Stimulated activated CD4-positive, alpha-beta T cell treated with anti-CD3 and anti-CD28 coated beads, Interleukin-1b, Interleukin-23, amount 100 ng/mL, for 1 hour (primary cell): ENCODE data around the gene CCDC15.
"Not testable (repeated sequence)": the region's sequence is repeated elsewhere in the genome, so short reads cannot be mapped to it uniquely, and the experiment has no call there.

Experiments used
- DNase-seq, 2 donors: peaks; one replicate each; pipeline ENCODE4 v3.0.0-alpha.2; 2020; ENCODE audit warnings: low read depth in 2 of 2

The CCDC15 gene

DNA sequence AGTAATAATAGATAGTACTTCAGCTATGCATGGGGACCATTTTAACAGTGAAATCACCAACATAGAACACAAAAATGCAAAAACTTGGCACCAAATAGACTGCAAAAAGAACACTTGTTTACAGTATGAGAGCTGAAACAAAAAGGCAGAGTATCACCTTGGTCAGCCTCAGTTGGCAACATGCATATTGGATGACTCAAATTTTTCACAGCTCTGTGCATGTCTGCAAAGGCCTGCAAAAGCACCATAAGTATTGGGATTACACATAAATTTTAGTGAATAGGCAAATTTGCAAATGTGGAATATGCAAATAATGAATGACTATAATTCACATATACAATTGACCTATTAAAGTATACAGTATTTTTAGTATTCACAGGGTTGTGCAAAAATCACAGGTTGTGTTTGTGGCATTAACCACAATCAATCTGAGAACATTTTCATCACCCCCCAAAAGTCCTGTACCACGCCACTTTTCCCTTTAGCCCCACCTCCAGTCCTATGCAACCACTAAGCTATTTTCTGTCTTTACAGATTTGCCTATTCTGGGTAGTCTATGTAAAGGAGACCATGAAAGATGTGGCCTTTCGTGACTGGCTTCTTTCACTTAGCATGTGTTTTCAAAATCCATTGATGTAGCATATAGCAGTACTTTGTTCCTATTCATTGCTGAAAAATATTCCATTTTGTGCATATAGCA, 47.2 kb downstream of the CCDC15 start:
- no peak for DNase-seq

DNA sequence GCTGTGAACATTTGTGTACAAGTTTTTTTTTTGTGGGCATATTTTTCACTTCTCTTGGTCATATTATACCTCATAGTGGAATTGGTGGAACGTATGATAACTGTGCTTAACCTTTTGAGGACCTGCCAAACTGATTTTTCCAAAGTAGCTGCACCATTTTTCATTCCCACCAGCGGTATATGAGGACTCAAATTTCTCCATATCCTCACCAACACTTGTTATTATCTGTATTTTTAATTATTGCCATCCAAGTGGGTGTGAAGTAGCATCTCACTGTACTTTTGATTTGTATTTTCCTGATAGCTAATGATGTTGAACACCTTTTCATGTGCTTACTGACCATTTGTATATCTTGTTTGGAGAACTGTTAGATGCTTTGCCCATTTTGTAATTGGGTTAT, 47.8 kb downstream of the CCDC15 start:
- no peak for DNase-seq

DNA sequence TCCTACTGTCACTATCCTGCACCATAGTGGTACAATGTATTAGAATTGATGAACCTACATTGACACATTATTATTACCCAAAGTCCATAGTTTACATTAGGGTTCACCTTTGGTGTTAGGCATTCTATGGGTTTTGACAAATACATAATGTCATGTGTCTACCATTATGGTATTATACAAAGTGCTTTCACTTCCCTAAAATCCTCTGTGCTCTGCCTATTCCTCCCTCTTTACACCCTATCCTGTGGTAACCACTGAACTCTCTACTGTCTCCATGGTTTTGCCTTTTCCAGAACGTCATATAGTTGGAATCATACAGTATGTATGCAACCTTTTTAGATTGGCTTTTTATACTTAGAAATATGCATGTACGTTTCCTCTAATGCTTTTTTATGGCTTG, 51.5 kb downstream of the CCDC15 start:
- no peak for DNase-seq

DNA sequence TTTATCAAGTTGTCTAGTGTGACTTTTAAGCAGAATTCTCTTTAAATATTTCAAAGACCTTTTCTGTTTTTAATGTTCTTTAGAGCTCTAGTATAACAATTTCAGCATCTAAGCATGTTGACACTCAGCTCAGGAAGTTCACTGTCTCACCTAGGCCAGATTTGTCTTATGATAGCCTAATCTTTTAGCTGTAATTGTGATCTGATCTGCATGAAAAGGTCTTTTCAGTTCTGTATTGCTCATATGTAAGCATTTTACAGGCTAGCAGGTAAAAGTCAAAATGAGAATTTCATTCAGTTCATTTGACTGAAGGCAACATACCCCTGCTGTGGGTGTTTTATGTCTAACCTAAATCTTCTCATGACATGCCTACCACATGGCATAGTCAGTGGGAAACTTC, 62.4 kb downstream of the CCDC15 start:
- no peak for DNase-seq

DNA sequence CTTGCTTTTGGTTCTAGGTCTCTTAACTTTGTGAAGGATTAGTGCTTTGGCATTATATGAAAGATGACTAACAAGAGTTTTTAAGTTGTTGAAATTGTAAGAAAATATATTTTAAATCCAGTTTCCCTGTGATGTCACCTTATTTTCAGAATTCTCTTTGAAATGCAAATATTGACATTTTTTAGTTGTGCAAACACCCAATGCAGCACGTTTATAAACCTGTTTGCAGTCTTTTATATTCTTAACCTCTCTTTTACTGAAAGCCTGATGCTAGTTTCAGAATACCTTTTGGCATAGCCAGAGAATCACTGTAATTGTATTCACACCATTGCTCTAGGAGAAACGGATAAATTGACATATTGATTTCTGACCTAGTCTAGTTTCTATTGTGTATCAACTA, 66.3 kb downstream of the CCDC15 start:
- DNase-seq = no peak

DNA sequence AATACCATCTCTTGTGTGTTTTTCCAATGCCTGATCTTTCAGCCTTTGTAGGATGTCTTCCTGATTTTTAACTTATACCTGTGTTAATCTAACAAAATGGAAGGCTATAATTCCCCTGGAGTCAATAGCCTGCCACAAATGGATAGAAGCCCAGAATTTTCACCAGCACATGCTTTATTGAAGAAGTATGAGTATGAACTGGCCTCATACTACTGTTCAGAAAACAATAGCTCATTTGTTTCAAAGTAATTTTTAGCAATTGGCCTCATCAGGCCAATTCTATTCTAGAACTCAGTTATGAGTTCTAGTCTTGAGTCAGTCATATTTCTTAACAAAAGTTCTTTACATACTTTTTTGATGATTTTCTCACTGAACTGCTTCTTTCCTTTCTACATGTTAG, 68.5 kb downstream of the CCDC15 start:
- DNase-seq = no peak

DNA sequence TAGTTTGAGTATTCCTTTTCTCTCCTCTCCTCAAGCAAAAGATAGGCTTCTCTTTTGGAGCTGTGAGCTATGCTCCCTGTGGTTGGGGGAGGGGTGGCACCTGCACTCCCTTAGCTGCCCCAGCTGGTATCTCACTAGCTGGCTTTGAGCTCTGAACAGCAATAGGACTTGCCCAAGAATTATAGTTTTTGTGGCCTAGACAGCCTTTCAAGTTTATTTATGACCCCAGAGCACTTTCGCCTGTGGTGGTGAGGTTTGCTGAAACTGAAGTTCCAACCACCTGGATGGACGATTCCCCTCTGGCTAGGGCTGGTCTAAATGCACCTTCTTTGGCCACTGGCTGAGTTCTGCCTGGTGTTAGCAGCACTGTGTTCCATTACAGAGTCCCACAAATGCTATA, 72.0 kb downstream of the CCDC15 start:
- no peak for DNase-seq

DNA sequence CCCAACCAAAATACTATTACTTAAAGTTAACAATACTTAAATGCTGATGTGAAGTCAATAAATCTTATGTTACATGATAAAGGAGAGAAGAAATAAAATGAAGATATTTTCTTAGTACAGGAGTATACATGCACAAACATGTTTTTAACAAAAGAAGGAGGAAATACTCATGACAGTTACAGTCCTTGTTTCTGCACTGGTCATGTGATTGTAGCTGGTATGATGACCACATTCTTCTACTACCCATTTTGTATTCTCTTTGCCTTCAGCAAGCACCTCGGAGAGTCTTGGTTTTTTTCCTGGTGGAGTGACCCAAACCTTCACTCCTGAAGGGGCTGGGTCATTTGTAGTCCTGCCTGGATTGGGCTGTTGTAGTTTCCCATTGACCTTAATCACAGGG, 75.4 kb downstream of the CCDC15 start:
- DNase-seq = not testable (repeated sequence)

DNA sequence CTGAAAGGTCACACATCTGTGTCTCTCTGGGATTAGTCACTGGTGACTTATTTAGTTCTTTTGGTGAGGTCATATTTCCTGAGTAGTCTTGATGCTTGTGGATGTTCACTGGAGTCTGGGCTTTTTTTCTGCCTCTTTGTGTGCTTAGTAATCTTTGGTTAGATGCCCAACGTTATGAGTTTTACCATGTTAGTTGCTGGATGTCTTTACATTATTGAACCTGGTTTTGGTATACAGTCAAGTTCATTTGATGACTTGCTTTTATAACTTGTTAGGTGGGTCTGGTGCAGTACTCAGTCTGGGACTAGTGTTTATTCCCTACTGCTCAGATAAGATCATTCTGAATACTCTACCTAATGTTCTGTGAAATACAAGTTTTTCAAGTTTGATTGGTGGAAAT, 82.9 kb downstream of the CCDC15 start:
- no peak for DNase-seq

DNA sequence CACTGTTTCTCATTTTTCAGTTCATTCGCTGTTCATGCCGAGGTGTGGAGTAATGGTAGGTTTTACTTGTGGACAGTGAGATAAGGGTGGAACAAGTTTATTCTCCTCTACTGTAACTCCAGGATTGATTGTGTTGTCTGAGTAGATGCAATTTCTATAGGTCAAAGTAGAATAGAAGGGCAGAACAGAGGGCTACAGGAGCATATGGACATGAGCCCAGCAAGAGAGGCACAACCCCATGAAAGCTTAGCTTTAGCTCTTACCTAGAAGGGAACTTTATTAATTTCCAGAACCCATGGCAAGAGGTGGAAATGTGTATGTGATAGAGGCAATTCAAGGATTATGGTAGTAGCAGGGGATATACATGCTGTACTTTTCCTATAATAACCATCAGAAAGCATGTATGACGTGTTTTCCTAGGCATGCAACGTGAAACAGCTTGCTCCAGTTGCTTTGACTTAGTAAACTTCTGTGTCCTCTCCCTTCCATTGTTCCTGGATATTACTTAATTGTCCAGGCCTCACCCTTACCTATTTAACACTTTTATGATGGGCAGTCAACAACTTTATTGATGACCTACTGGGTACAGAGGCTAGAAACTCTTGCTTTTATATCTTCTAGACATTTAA, 95.3 kb downstream of the CCDC15 start:
- DNase-seq = no peak

DNA sequence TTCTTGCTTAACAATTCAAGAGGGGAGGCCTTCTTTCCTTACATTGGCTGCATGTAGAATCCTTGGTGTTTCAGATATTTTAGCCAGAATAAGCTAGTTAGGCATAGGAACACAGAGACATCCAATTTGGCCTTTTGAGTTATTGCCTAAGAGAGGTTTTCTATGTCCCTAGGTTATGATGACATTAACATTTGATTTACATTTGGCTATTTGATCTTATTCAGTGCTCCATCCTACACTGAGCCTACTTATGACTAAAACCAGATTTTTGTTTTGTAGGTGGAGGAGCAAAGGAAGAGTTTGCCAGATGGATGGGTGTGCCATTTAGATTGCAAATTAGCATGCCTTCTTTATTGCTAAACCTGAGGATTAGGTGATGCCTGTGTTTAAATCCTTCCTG, 98.0 kb downstream of the CCDC15 start:
- DNase-seq = no peak

DNA sequence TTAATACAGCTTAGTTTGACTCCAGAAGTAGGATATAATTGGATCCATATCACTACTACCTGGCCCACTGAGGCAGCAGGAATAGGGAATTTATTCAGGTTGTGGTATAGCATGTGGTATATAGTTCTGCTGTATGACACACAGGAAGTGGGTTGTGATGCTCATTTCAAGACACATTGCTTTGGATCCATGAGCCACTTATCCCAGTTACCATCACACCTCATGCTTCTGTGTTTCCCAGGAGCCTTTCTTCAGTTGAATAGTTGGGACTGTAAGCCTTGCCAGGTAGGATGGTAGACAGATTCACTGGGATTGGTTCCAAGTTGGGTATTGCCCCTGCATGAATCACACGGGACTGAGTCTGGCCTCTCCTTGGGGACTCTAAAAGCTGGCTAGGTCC, 99.2 kb downstream of the CCDC15 start:
- no peak for DNase-seq

DNA sequence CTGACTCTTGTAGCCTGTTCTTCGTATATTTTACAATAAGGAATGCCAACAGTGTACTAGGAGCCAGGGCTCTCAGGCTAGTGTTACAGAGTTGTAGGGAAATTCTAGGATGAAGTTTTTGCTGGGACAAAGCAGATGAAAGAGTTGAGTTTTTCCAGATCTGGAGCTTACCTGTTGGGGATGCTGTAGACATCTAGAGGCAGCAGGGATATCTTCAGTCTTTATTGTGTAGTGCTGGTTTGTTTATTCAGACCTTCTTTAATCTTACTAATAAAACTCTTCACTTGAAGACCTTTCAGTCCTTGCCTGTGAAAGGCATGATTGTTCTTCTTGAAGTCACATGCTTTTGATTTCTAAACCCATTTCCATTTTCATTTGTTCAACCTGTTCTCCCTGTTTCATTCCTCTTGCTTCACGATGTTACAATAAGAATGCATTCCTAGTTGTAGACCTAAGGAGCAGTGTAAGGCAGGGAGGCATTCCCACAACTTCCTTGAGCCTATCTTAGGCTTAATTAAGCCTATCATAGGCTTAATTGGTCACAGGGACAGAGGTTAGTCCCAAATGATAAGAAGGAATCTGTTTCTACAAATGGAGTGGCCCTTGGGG, 101.2 kb downstream of the CCDC15 start:
- no peak for DNase-seq

DNA sequence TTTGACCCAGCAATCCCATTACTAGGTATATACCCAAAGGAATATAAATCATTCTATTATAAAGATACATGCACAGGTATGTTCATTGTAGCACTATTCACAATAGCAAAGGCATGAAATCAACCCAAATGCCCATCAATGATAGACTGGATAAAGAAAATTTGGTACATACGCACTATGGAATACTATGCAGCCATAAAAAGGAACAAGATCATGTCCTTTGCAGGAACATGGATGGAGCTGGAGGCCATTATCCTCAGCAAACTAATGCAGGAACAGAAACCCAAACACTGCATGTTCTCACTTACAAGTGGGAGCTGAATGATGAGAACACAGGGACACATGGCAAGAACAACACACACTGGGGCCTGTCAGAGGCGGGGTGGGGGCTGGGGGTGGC, 102.1 kb downstream of the CCDC15 start:
- not testable (repeated sequence) for DNase-seq

DNA sequence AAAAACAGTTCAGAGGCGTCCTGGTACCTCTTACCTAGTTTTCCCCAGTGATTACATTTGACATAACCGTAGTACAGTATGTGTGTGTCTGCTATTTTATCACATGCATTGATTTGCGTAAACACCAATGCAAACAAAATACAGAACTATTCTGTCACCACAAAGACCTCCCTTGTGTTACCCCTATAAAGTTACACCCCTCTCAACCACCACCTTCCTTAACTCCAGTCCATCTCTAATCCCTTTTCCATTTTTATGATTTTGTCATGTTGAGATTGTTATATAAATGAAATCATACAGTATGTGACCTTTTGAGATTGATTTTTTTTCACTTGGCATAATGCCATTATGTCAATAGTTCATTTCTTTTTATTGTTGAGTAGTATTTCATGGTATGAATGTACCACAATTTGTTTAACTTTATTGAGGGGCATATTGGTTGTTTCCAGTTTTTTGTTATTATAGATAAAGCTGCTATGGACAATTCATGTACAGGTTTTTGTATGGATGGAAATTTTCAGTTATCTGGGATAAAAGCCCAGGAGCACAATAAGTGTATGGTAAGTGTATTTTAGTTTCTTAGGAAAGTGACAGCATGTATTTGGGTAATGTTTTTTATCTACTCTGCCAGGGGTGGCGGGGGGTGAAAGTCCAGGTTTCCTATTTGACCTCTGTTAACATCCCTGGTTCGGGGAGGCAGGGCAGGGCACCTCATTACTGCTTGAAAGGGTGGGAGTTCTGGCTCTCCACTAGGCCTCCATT, 103.1 kb downstream of the CCDC15 start:
- no peak for DNase-seq

DNA sequence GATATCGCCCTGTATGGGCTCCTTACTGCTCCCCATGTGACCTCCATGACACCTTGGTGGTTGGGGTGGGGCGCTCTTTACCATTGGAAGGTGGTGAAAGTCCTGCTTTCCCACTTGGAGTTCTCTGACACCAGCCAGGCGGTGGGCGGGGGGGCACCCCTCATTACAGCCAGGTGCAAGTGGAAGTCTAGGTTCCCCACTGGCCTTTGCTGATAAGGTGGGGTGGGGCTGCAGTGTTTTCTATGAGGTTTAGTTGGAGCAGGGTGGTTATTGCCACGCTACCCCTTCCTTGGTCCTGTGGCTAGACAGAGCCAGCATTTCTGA, 103.7 kb downstream of the CCDC15 start:
- no peak for DNase-seq

DNA sequence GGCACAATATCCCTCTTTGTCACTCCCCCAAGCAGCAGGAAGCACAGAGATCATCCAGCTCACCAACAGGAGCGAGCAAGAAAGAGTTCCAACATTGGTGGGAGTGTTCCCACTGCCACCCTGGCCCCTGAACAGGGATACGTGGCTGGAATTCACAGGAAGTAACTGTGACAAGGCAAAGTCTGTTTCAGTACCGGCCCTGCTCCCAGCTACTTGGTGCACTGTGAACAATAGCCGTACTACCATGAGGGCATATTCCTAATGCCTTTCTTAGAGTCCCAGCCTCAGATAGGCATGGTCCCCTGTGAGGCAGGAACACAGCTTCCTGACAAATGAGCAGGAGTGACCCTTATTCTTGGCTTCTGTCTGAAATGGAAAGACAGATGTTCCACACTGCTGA, 107.3 kb downstream of the CCDC15 start:
- DNase-seq = no peak

DNA sequence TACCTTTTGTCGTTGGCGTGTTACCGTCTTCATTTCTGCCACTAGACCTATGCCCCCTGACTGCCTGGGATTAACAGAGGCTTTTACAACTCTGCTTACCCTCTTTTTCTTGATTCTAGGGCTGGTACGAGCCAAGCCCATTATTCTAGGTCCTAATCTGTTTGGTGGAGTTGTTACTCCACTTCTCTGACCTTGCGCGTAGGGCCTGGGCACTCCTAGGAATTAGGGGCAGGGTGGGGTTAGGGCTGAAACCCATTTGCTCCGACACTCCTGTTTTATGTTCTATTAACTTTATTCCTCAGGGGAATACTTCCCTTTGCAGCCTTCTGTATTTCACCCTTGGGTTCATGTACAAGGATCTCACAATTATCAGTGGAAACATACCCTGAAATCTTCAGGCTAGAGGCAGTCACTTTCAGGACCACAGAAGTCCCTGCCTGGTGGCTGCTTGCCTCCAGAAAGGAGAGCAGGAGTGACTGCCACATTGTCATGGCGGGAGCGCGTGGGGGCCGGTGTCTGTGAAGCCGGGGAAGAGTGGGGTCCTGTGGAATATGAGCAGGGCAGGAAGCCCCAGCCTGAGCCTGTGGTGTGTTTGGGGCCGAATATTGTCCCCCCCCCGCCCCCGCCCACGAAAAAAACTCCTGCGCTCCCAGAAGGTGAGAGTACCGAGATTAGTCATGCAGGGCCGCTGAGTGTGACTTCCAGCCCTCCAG, 108.4 kb downstream of the CCDC15 start:
- DNase-seq = no peak

DNA sequence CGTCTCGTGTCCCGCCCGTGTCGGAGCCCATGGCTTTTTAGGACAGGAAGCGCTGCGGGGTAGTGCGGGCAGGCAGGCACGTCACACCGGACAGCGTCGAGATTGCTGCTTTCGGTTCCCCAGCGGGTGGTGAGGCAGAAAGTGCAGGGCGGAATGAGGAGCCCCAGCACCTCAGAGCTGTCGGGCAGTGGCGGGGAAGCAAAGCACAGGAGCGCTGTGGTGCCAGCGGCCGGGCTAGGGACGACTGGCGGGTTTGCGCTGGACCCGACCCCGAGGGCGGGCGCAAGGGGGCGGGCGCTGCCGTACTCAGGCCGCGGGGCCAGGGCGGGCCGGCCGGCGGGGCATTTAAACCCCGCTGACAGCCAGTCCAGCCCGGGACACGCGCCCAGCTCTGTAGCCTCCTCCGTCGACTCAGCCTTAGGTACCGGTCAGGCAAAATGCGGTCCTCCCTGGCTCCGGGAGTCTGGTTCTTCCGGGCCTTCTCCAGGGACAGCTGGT, 109.0 kb downstream of the CCDC15 start, which contains the start of gene SLC37A2:
TSS of gene SLC37A2 (plus strand) at position 375 of the 498 bp plus-strand sequence. CDS start at position 438, 63 bp downstream.
- DNase-seq = no peak

DNA sequence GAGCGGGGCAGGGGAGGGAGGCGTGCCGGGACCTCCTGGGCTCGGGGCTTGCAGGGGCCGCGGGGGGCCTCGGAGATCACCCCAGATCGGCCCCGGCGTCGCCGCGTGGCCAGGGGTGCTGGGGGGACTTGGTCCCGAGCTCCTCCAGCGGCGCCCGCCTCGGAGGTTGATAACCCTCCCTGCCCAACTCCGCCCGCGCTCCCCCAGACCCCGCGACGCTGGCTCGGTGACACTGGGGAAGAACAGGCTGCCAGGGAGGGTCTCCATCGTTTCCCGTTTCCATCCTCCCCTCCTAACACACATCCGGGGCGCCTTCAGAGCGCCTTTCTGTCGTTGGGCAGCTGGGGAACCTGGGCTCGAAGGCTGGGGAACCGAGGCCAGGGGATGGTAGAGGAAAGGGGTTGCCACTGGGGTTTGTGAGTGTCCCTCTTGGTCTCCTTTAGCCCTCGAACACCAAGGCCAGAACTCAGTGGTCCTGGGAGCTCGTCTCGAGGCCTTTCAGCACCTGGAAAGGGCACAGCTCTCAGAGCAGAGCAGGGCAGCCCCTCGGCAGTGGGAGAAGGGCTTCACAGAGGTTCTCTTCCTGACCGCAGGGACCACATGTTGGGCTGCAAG, 109.5 kb downstream of the CCDC15 start:
- DNase-seq = no peak

DNA sequence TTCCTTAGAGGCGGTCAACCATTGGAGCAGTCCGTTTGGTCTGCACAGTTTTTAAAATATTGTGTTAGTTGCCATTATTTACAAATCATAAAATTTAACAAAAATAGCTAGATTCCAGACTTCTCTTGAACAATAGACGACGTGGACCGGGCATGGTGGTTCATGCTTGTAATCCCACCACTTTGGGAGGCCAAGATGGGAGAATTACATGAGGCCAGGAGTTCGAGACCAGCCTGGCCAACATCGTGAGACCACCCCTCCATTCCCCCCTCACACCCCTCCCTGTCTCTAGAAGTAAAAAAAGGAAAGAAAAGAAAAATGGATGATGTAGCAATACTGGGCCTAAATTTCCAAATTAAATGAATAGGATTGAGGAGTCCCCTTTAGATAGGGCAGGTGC, 110.1 kb downstream of the CCDC15 start:
- DNase-seq = no peak
